HL-60 (cell line): Measurements from ENCODE around the gene DLL1.

Source experiments
- DNase-seq, 2 experiments: peaks; one replicate each; pipeline ENCODE4 v3.0.0-alpha.2; 2010 to 2020; ENCODE audit warnings: low read depth in 1 of 2, low spot score in 1 of 2
- H3K27ac ChIP-seq: fragments of 250-450 bp; sonication (Bioruptor Pico); replicated peaks from 2 replicates; pipeline ENCODE4 v1.5.1; 2020; ENCODE audit warnings: mild to moderate bottlenecking, moderate library complexity
- H3K27me3 ChIP-seq: fragments of 250-450 bp; sonication (Bioruptor Pico); 2 replicates; pipeline ENCODE4 v1.5.1; 2021; ENCODE audit warnings: mild to moderate bottlenecking, moderate library complexity; ENCODE audit not compliant: insufficient read depth, poor library complexity, severe bottlenecking
- H3K4me3 ChIP-seq: replicated peaks from 2 replicates; pipeline ENCODE4 v1.5.1; 2011; ENCODE audit warnings: mild to moderate bottlenecking, control low read depth, low read length; ENCODE audit not compliant: insufficient read depth
- CTCF ChIP-seq: IDR thresholded peaks from one replicate; pipeline ENCODE4 v1.5.1; 2011; ENCODE audit warnings: low read length, control low read depth, inconsistent platforms; ENCODE audit not compliant: insufficient read depth
- GABPA ChIP-seq: IDR thresholded peaks from 2 replicates; pipeline ENCODE4 v1.6.1; 2012; ENCODE audit warnings: low read depth
- POLR2AphosphoS5 ChIP-seq: IDR thresholded peaks from 2 replicates; pipeline ENCODE4 v1.6.1; 2012; ENCODE audit warnings: low read depth
- REST ChIP-seq: IDR thresholded peaks from 2 replicates; pipeline ENCODE4 v1.6.1; 2012; ENCODE audit warnings: low read depth; ENCODE audit not compliant: insufficient replicate concordance
- SPI1 ChIP-seq: IDR thresholded peaks from 2 replicates; pipeline ENCODE4 v1.6.1; 2012; ENCODE audit warnings: low read depth, mild to moderate bottlenecking, borderline replicate concordance

DLL1 gene

GRCh38 chr6:170287371-170287876, 3.5 kb downstream of the DLL1 start:
- TF ChIP-seq REST (no peak), CTCF (no peak), GABPA (no peak), SPI1 (no peak), POLR2AphosphoS5 (no peak)
- DNase-seq, result no peak
- no peak overlapping the region for H3K27ac ChIP-seq
- peaks cover 60% of the 10 kb centered on the region for H3K27me3 ChIP-seq
- H3K4me3 ChIP-seq, result no peak overlapping the region

GRCh38 chr6:170286934-170287265, 4.0 kb downstream of the DLL1 start:
- no peak overlapping the region for H3K4me3 ChIP-seq
- peaks cover 55% of the 10 kb centered on the region for H3K27me3 ChIP-seq
- no peak for DNase-seq
- TF ChIP-seq REST (no peak), SPI1 (no peak), POLR2AphosphoS5 (no peak), GABPA (no peak), CTCF (no peak)
- H3K27ac ChIP-seq, result no peak overlapping the region

- peaks cover 50% of the 10 kb centered on the region for H3K27me3 ChIP-seq
- TF ChIP-seq REST (no peak), POLR2AphosphoS5 (no peak)
- H3K27ac ChIP-seq, result no peak overlapping the region
- DNase-seq, result no peak
- H3K4me3 ChIP-seq, result no peak overlapping the region
Observed at GRCh38 chr6:170286246-170286933, 4.5 kb downstream of the DLL1 start.
